DOHH2 (cell line): ENCODE results near the gene NDUFAB1.

Experiments used
- H3F3A ChIP-seq: fragments of 200-600 bp; sonication (generic), shearing (Covaris generic); 2 replicates; pipeline ENCODE4 v1.6.0; 2016; ENCODE audit warnings: antibody characterized with exemption, mild to moderate bottlenecking; ENCODE audit not compliant: control insufficient read depth, insufficient read depth
- H3K27ac ChIP-seq: fragments of 200-600 bp; sonication (generic); 2 replicates; pipeline ENCODE4 v1.5.1; 2014; ENCODE audit warnings: low read depth, mild to moderate bottlenecking, low read length, moderate library complexity
- H3K27me3 ChIP-seq: fragments of 200-600 bp; sonication (generic); 2 replicates; pipeline ENCODE4 v1.6.1; 2014; ENCODE audit warnings: mild to moderate bottlenecking, low read length, mixed read lengths; ENCODE audit not compliant: control insufficient read depth
- H3K36me3 ChIP-seq: fragments of 200-600 bp; sonication (generic); 2 replicates; pipeline ENCODE4 v1.6.1; 2014; ENCODE audit warnings: mild to moderate bottlenecking, low read length, moderate library complexity, mixed read lengths; ENCODE audit not compliant: control insufficient read depth
- H3K4me1 ChIP-seq: fragments of 200-600 bp; sonication (generic); 2 replicates; pipeline ENCODE4 v1.6.1; 2014; ENCODE audit warnings: mild to moderate bottlenecking, low read length, mixed read lengths; ENCODE audit not compliant: control insufficient read depth
- H3K4me2 ChIP-seq: fragments of 200-600 bp; sonication (generic); 2 replicates; pipeline ENCODE4 v1.6.0; 2014; ENCODE audit warnings: mild to moderate bottlenecking, low read length, moderate library complexity
- H3K4me3 ChIP-seq: fragments of 200-600 bp; sonication (generic); 2 replicates; pipeline ENCODE4 v1.5.1; 2014; ENCODE audit warnings: mild to moderate bottlenecking, low read length, mixed read lengths
- H3K79me2 ChIP-seq: fragments of 200-600 bp; sonication (generic); 2 replicates; pipeline ENCODE4 v1.6.1; 2014; ENCODE audit warnings: mild to moderate bottlenecking, low read length, mixed read lengths; ENCODE audit not compliant: control insufficient read depth
- H3K9me2 ChIP-seq: fragments of 200-600 bp; sonication (generic); replicated peaks from 2 replicates; pipeline ENCODE4 v1.6.1; 2014; ENCODE audit warnings: mild to moderate bottlenecking, low read length, mixed read lengths; ENCODE audit not compliant: control insufficient read depth
- H3K9me3 ChIP-seq: fragments of 200-600 bp; sonication (generic); 2 replicates; pipeline ENCODE4 v1.6.1; 2014; ENCODE audit warnings: antibody characterized with exemption, low read length, mixed read lengths; ENCODE audit not compliant: control insufficient read depth, insufficient read depth
- H4K20me1 ChIP-seq: fragments of 200-600 bp; sonication (generic); 2 replicates; pipeline ENCODE4 v1.6.0; 2014; ENCODE audit warnings: low read depth, mild to moderate bottlenecking, antibody characterized with exemption, low read length, moderate library complexity; ENCODE audit not compliant: control insufficient read depth, insufficient read depth
- CTCF ChIP-seq: fragments of 200-600 bp; sonication (generic); IDR thresholded peaks from one replicate; pipeline ENCODE4 v1.5.1; 2014; ENCODE audit warnings: antibody characterized with exemption, mild to moderate bottlenecking, low read depth, low read length; ENCODE audit not compliant: poor library complexity, severe bottlenecking
- EZH2phosphoT487 ChIP-seq: fragments of 200-600 bp; sonication (generic); IDR thresholded peaks from 2 replicates; pipeline ENCODE4 v1.6.1; 2017; ENCODE audit warnings: borderline replicate concordance, mild to moderate bottlenecking, antibody characterized with exemption, low read length, moderate library complexity, mixed read lengths

The NDUFAB1 gene

GRCh38 chr16:23556881-23557778 lies 39.0 kb downstream of the NDUFAB1 start, which contains the start of the genes EARS2 and UBFD1:
Gene EARS2, minus strand, starts transcription at chr16:23557350. Its CDS starts 7 bp downstream, at chr16:23557343.
Gene UBFD1, plus strand, starts transcription at chr16:23557727. Its CDS starts 16 bp downstream, at chr16:23557743.
- no peaks in the 10 kb centered on the region for H4K20me1 ChIP-seq
- peaks cover 79% of the 10 kb centered on the region for H3K79me2 ChIP-seq
- H3K27me3 ChIP-seq = no peaks in the 10 kb centered on the region
- H3K36me3 ChIP-seq = peaks cover 48% of the 10 kb centered on the region
- peak within 1 kb of the TSS; percentile 94 for H3K4me2 ChIP-seq
- TF ChIP-seq CTCF = peak; percentile 85
- TF ChIP-seq EZH2phosphoT487 = no peak
- no peaks in the 10 kb centered on the region for H3K9me2 ChIP-seq
- H3K4me1 ChIP-seq = peaks cover 38% of the 10 kb centered on the region
- H3F3A ChIP-seq = peaks cover 20% of the 10 kb centered on the region
- H3K4me3 ChIP-seq = peak within 1 kb of the TSS; percentile 95
- H3K27ac ChIP-seq = peak within 1 kb of the TSS; percentile 48
- H3K9me3 ChIP-seq = no peaks in the 10 kb centered on the region

- Histone ChIP-seq H3K4me2 (peak overlapping the region; percentile 40), H3K36me3 (peaks cover 40% of the 10 kb centered on the region), H3K4me1 (peaks cover 38% of the 10 kb centered on the region), H3K9me3 (no peaks in the 10 kb centered on the region), H3K79me2 (peaks cover 57% of the 10 kb centered on the region), H3F3A (peaks cover 16% of the 10 kb centered on the region), H3K4me3 (no peak overlapping the region), H3K27me3 (no peaks in the 10 kb centered on the region), H3K9me2 (no peaks in the 10 kb centered on the region), H3K27ac (peak overlapping the region; percentile 47), H4K20me1 (no peaks in the 10 kb centered on the region)
- no peak for TF ChIP-seq CTCF
- no peak for TF ChIP-seq EZH2phosphoT487
Measured at GRCh38 chr16:23554536-23554935, 41.6 kb downstream of the NDUFAB1 start.

GRCh38 chr16:23552161-23552560 lies 44.0 kb downstream of the NDUFAB1 start:
- peaks cover 28% of the 10 kb centered on the region for H3K4me1 ChIP-seq
- no peak overlapping the region for H3K4me2 ChIP-seq
- peaks cover 36% of the 10 kb centered on the region for H3K79me2 ChIP-seq
- H3K9me2 ChIP-seq = no peaks in the 10 kb centered on the region
- H3K9me3 ChIP-seq = no peaks in the 10 kb centered on the region
- H3K4me3 ChIP-seq = no peak overlapping the region
- H3F3A ChIP-seq = peaks cover 16% of the 10 kb centered on the region
- TF ChIP-seq CTCF (no peak), EZH2phosphoT487 (no peak)
- H3K27me3 ChIP-seq = no peaks in the 10 kb centered on the region
- H3K36me3 ChIP-seq = peaks cover 48% of the 10 kb centered on the region
- H4K20me1 ChIP-seq = no peaks in the 10 kb centered on the region
- no peak overlapping the region for H3K27ac ChIP-seq
